HG02763 (cell line): ENCODE data around the gene CD58.
"Not testable (repeated sequence)": the region's sequence is repeated elsewhere in the genome, so short reads cannot be mapped to it uniquely, and the experiment has no call there.

ENCODE experiments used
- ATAC-seq: cut with Tn5 transposase; IDR thresholded peaks from one replicate; pipeline ENCODE4 v1.9.1; 2021; ENCODE audit warnings: mild to moderate bottlenecking, moderate library complexity; ENCODE audit not compliant: unreplicated experiment

CD58 gene

DNA sequence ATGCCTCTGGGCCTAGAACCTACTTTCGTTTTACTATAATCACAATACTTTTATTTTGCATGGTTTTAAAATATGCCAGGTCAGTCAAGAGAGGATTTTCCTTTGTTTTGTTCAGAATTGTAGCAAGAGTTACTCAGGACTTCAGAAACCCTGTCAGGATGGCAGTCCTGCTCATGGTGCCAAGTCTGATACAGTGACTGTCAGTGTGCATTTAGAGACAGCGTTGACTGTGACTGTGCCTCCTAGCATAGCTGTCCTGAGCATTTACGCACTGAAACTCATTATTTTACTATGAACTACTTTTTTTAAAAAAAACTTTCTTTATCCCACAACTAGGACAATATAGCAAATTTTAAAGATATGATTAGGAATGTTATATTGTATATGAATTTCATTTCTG lies 23.2 kb upstream of the CD58 start:
- not testable (repeated sequence) for ATAC-seq

DNA sequence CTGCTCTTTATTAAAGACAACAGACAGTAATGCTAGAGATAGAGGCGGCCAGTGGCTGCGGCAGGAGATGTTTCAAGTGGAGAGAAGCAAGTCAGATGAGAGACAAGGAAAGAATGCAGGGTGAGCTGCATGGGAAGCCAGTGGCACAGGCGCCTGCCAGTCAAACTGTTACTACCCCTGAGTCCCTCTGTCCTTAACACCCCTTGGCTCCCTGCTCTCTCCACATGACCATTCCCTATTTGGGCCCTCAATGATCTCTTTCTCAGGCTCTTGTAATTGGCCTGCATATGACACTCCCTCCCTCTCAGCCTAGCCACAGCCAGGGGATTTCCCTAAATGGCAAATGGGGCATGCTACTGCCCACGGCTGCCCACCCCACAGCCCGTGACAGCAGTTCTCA lies 22.6 kb upstream of the CD58 start:
- not testable (repeated sequence) for ATAC-seq

GRCh38 chr1:116591951-116592605 lies 21.3 kb upstream of the CD58 start:
- not testable (repeated sequence) for ATAC-seq

GRCh38 chr1:116591006-116591950 lies 20.5 kb upstream of the CD58 start:
- not testable (repeated sequence) for ATAC-seq

- not testable (repeated sequence) for ATAC-seq
Measured at GRCh38 chr1:116590359-116591005, 19.7 kb upstream of the CD58 start.

DNA sequence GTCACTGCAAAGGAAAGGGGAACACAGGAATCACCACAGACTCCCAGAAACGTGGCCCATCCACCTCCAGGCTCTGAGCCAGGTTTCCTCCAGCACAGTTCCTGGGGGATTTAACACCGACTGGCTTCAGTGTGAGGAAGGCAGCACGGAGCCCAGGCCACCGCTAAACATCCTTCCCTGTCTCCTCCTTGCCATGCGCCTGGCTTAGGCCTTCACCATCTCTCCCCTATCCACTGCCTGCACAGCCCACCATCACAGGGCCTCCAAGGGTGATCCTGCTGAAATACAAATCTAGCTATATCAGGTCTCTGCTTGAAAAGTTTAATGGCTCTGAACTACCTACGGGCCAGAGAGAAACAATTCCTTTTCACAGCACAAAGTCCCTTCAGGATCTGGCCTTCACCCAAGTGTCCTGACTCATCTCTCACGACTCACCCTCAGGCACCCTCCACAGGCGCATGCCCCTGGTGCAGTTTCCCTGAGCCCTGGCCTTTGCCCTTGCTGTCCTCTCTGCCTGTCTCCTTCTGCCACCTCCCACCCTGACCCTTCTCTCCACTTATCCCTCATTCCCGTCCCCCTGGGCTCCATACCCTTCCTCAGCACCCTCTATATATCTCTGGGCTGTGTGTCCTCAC lies 18.4 kb upstream of the CD58 start:
- ATAC-seq, result not testable (repeated sequence)

DNA sequence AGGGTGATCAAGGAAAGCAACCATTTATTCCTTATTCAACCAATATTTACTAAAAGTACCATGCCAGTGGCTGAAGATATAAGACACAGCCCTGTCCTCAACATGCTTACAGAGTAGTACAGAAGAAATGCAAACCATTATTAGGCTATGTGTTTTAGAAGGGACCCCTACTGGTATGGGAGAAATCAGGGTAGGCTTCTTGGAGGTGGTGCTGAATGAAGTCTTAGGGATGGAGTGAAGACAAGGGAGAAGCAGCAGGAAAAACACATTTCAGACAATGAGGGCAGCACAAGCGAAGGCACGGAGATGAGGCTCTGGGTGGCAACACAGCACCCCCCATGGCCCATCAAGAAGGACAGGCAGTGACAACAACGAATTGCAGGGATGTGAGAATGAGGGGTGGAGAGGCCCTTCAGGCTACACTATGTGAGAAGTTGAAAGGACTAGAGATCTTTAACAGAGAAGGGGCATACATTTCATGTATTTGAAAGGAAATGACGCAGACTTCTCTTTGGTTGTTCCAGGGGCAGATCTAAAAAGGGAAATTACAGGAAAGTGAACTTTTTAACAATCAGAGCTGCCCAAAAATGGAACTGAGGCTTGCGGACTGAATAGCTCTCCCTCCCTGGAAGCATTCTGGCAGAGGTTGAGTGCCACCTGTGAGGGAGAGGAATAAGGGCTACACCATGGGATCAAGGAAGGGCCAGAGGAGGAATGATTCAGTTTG lies 16.8 kb upstream of the CD58 start:
- no peak for ATAC-seq

DNA sequence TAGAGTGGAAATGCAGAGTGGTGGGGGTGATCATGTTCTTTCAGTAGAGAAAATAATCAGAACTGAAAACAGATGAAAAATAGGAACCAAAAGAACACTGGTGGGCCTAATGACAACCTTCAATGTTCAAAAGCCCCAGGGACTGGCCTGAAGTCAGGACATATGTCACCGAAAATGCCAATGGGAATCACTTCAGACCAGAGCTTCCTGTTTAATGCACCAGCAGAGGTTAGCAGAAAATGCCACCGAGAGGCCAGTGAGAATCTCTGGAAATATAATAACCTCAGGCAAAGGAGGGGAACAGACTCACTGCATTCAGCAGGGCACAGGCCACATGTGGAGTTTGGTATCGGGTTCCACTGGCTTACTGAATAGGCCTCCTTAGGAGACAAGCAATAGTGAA lies 15.9 kb upstream of the CD58 start:
- ATAC-seq, result no peak

- ATAC-seq, result no peak
Measured at GRCh38 chr1:116585886-116586285, 15.1 kb upstream of the CD58 start.

- no peak for ATAC-seq
Measured at GRCh38 chr1:116581323-116581885, 10.6 kb upstream of the CD58 start.

DNA sequence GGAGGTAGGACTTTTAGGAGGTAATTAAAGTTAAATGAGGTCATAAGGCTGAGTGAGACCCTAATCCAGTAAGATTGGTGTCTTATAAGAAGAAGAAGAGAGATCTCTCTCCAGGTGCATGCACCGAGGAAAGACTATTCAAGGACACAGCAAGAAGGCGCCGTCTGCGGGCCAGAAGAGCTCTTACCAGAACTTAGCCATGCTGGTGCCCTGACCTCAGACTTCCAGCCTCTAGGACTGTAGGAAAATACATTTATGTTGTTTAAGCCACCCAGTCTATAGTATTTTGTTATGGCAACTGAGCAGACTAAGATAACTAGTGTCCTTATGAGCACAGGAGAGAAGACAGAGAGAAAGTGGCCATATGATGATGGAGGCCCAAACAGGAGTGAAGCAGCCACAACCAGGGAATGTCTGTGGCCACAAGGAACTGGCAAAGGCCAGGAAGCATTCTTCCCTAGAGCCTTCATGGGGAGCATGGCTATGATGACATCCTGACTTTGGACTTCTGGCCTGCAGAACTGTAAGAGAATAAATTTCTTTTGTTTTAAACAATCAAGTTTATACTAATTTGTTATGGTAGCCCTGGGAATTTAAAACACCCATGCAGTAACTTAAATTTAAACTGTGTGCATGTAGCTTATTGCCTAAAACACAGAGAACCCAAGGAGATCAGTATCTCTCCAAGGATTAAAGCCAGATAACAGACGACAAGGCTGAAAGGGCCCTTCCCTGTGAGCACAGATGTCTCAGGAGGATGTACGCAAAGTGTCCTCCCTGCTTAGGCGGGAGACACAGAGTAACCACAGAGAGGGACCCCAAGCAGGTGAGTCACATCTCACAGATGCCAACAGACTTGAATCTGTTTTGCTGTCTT lies 9.9 kb upstream of the CD58 start:
- ATAC-seq, result no peak

DNA sequence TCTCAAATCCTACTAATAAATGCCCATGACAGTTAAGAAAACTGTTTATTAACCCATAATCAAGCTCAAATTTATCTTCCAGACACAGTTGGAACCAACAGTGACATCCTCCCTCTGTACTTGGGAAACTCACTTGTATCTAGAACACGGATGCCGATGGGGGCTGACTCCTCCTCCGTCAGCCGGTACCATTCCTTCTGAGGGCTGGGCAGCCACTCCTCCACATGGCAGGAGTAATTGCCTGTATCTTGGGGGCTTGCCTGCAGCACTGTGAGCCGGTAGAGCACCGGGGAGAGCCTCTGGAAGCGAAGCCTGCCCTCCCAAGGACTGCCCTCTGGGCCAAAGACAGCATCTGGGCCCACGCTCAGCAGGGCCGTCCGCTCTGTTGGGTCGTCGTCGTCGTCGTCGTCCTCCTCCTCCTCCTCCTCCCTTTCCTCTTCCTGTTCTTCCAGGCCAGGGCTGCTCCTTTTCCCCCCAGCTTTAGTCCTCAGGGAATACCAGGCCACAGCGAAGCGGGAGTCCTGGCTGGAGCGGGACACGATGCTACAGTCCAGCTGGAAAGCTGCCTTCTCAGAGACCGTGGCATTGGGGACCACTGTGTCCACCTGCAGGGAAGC lies 8.5 kb upstream of the CD58 start:
- ATAC-seq, result no peak

- ATAC-seq, result no peak
Measured at GRCh38 chr1:116578581-116578980, 7.8 kb upstream of the CD58 start.

GRCh38 chr1:116577759-116578314 lies 7.0 kb upstream of the CD58 start:
- no peak for ATAC-seq

- ATAC-seq, result no peak
Measured at GRCh38 chr1:116574581-116575291, 3.9 kb upstream of the CD58 start.

- ATAC-seq, result no peak
Measured at GRCh38 chr1:116573431-116574095, 2.7 kb upstream of the CD58 start.

- ATAC-seq, result no peak
Measured at GRCh38 chr1:116572771-116573430, 2.1 kb upstream of the CD58 start.
